ENCODE measurements around the gene WIPF2. TPM values are rescaled to one million over a fixed set of nuclear protein-coding genes. Genes with fewer than 3 reads are reported as not detected.

WIPF2 gene
- total and polyA plus RNA-seq, 2 of the 8 experiments (the other 6 are each of a cell fraction or from before 2014, with no cell fraction given) = 6.9 to 25.3 TPM

DNA sequence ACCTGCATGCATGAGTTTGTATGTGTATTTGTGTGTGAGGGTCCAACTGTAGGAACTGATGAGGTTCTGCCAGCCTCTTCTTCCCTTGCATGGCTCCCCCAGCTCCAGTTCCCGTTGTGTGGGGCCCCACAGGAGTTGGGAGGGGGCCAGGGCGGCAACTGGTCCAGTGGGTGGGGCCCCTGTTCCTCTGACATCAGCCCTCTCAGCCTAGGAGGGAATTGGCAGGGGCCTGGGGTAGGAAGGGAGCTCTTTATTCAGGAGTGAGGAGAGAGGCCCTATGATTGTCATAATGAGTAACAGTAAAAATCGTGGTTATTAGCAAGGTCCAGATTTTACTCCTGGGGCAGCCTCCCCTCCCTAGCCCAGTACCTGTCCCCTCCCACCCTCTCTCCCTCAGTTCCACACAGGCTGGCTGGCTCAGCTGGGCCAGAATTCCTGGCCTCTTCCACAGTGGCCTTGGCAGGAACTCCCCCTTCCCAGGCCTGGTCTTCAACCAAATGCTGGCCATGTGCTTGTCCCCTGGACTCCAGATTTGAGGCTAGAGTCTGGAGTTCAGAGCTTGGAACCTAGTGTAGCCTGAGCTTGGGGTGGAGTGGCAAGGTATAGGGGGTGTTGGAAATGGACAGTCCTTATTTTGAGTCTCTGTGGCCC is 108.8 kb downstream of the WIPF2 start:
- Histone ChIP-seq H4K91ac (replicated peaks; ENCODE audit: insufficient read length, low read length) (no peak overlapping the region), H2AK5ac (ENCODE audit: low read depth, low read length) (no peak overlapping the region), H3K4me3 (ENCODE audit: extremely low read depth in 1 of 4, insufficient read depth in 2 of 4, low read depth in 3 of 4, low read length in 4 of 4) (no peak overlapping the region), H3K27ac (ENCODE audit: low read depth, low read length) (no peak overlapping the region), H3K4me1 (replicated peaks in 1 of 4; ENCODE audit: control insufficient read depth in 3 of 4, insufficient read depth in 4 of 4, low read length in 3 of 4) (peaks cover 0 to 6% (median 2%) of the 10 kb centered on the region in 4 experiments; a peak in 4 of 7 replicates), H2BK12ac (ENCODE audit: low read depth, low read length) (no peak overlapping the region), H3K56ac (replicated peaks; ENCODE audit: insufficient read length, low read depth, low read length) (no peak overlapping the region), H3K9me3 (ENCODE audit: insufficient read depth in 2 of 2, low read depth in 1 of 2, low read length in 1 of 2) (no peaks in the 10 kb centered on the region), H2BK20ac (ENCODE audit: low read length) (no peak overlapping the region), H4K8ac (ENCODE audit: extremely low read depth, insufficient read depth, low read length) (no peak overlapping the region), H3K4me2 (ENCODE audit: insufficient read depth in 1 of 2, low read depth in 2 of 2, low read length in 2 of 2) (no peak overlapping the region), H3K14ac (ENCODE audit: insufficient read length) (no peak overlapping the region), H3K9ac (replicated peaks in 1 of 4; ENCODE audit: extremely low read depth in 1 of 4, low read depth in 3 of 4, low read length in 3 of 4) (no peak overlapping the region), H2BK15ac (ENCODE audit: low read length) (no peak overlapping the region), H3K27me3 (replicated peaks in 1 of 4; ENCODE audit: control insufficient read depth in 3 of 4, extremely low read depth in 1 of 4, insufficient read depth in 3 of 4, low read length in 3 of 4) (no peaks in the 10 kb centered on the region), H3K4ac (replicated peaks; ENCODE audit: insufficient read length, low read depth, low read length) (no peak overlapping the region), H2AFZ (ENCODE audit: low read length) (no peak overlapping the region), H3K23me2 (ENCODE audit: low read depth, low read length) (no peaks in the 10 kb centered on the region), H3K18ac (ENCODE audit: extremely low read depth, low read length) (no peak overlapping the region), H4K20me1 (replicated peaks in 1 of 2; ENCODE audit: control insufficient read depth in 1 of 2, insufficient read depth in 2 of 2, low read length in 2 of 2) (peaks cover 16 to 27% of the 10 kb centered on the region in 2 experiments), H4K5ac (ENCODE audit: insufficient read length, low read depth, low read length) (no peak overlapping the region), H3K79me1 (ENCODE audit: low read depth, low read length) (peaks cover 17% of the 10 kb centered on the region), H2BK120ac (replicated peaks; ENCODE audit: low read depth, low read length) (no peak overlapping the region), H3K23ac (ENCODE audit: insufficient read length) (no peak overlapping the region), H2BK5ac (ENCODE audit: low read depth, low read length) (no peak overlapping the region), H3K36me3 (ENCODE audit: control insufficient read depth in 2 of 4, insufficient read depth in 4 of 4, low read length in 3 of 4) (no peaks in the 10 kb centered on the region), H3K79me2 (ENCODE audit: control insufficient read depth in 1 of 2, insufficient read depth in 2 of 2, low read length in 2 of 2) (peaks cover 0 to 8% of the 10 kb centered on the region in 2 experiments; a peak in 1 of 4 replicates)
- FAIRE-seq (no peak), DNase-seq (ENCODE audit: low read depth in 1 of 2, low spot score in 2 of 2) (no peak)
- 81% methylated on average over 3 of the region's 3 CpGs; no CpG with 5 or more reads in 1 of the 2 experiments for WGBS, 2 experiments (ENCODE audit: extremely low coverage in 1 of 2, insufficient coverage in 1 of 2, insufficient read length in 1 of 2, insufficient replicate concordance in 2 of 2, low coverage in 1 of 2, low lambda C conversion rate in 2 of 2, missing lambda C conversion rate in 1 of 2)
- POLR2A ChIA-PET (ENCODE audit: partially characterized antibody) = interaction anchor here (0.9 to 2.5 kb wide), 5 partner anchors 11 to 39 kb away, joined by 3 to 21 read pairs (median 5); partner anchors contain the start of gene CDC6
- CTCF ChIA-PET (ENCODE audit: partially characterized antibody) = interaction anchor here (0.7 to 39.2 kb wide), 8 partner anchors 9 to 304 kb away, joined by 3 to 1198 read pairs (median 4); partner anchors contain the start of gene GJD3
- TF ChIP-seq NANOG (IDR thresholded peaks at IDR 0.05; ENCODE audit: insufficient read depth, low read depth, low read length, poor library complexity, severe bottlenecking) = no peak
- TF ChIP-seq BACH1 (IDR thresholded peaks at IDR 0.05; ENCODE audit: low read length) = no peak
- no peak for TF ChIP-seq YY1 (IDR thresholded peaks at IDR 0.05; ENCODE audit: low read depth, low read length)
- TF ChIP-seq CREB1 (IDR thresholded peaks at IDR 0.05) = no peak
- TF ChIP-seq EGR1 (IDR thresholded peaks at IDR 0.05; ENCODE audit: borderline replicate concordance, low read depth, low read length) = no peak
- no peak for TF ChIP-seq RXRA (IDR thresholded peaks at IDR 0.05; ENCODE audit: insufficient read depth, low read depth, low read length)
- TF ChIP-seq SP1 (IDR thresholded peaks at IDR 0.05; ENCODE audit: low read depth, low read length) = no peak
- TF ChIP-seq CHD1 (IDR thresholded peaks at IDR 0.05; ENCODE audit: low read depth, low read length) = no peak
- no peak for TF ChIP-seq POU5F1 (IDR thresholded peaks at IDR 0.05; ENCODE audit: low read depth, low read length)
- no peak for TF ChIP-seq HDAC6 (IDR thresholded peaks at IDR 0.05; ENCODE audit: low read depth, low read length)
- no peak for TF ChIP-seq NRF1 (IDR thresholded peaks at IDR 0.05; ENCODE audit: low read depth, low read length)
- TF ChIP-seq RAD21 (IDR thresholded peaks at IDR 0.05 in 1 of 2, conservative IDR thresholded peaks at IDR 0.05 in 1 of 2; ENCODE audit: low read depth in 2 of 2, low read length in 2 of 2) = no peak
- no peak for TF ChIP-seq ZNF274 (IDR thresholded peaks at IDR 0.05; ENCODE audit: borderline replicate concordance, extremely low read depth, low read length)
